ENCODE measurements around the gene ULBP1. TPM values are rescaled to one million over a fixed set of nuclear protein-coding genes. Genes with fewer than 3 reads are reported as not detected.

Gene ULBP1
- total and polyA plus RNA-seq, 12 donors = 0.07 to 0.46 (median 0.23) TPM

DNA sequence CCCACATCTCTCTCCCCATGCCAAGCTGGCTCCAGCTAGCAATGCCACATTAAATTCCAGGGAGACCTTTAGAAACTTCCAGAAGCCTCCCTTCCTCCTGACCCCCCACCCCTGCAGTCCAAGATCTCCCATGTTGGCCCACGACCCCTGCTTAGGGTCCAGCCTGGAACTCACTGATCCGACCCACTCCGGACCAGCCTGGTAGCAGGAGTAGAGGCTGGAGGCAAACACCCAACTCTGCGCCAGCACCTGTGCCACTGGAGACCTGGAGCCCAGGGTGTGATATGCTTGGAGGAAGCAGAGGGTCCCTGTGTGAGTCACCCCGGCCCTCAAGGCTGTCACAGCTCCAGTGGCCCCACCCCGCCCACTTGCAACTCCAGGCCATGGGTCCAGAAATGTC, 3.3 kb upstream of the ULBP1 start:
- ATAC-seq = no peak
- TF ChIP-seq, protein P1, sequence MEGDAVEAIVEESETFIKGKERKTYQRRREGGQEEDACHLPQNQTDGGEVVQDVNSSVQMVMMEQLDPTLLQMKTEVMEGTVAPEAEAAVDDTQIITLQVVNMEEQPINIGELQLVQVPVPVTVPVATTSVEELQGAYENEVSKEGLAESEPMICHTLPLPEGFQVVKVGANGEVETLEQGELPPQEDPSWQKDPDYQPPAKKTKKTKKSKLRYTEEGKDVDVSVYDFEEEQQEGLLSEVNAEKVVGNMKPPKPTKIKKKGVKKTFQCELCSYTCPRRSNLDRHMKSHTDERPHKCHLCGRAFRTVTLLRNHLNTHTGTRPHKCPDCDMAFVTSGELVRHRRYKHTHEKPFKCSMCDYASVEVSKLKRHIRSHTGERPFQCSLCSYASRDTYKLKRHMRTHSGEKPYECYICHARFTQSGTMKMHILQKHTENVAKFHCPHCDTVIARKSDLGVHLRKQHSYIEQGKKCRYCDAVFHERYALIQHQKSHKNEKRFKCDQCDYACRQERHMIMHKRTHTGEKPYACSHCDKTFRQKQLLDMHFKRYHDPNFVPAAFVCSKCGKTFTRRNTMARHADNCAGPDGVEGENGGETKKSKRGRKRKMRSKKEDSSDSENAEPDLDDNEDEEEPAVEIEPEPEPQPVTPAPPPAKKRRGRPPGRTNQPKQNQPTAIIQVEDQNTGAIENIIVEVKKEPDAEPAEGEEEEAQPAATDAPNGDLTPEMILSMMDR (IDR thresholded peaks at IDR 0.05) = no peak
- H3K27me3 ChIP-seq = peaks cover 16 to 96% (median 78%) of the 10 kb centered on the region in 7 donors
- WGBS, 2 donors = 78 to 82% methylated on average over 6 of the region's 6 CpGs
- H3K4me3 ChIP-seq = no peak overlapping the region
- no peaks in the 10 kb centered on the region for H3K36me3 ChIP-seq
- no peaks in the 10 kb centered on the region for H3K9me3 ChIP-seq
- no peak overlapping the region for H3K27ac ChIP-seq
- no peak for DNase-seq
- peaks cover 0 to 29% (median 24%) of the 10 kb centered on the region in 9 donors for H3K4me1 ChIP-seq
- intact Hi-C loops (cut with DNase I) = loop anchor here in 1 of 10 donors (1.0 kb wide), 1 partner anchor 22 kb away; no protein-coding TSS in a partner anchor

DNA sequence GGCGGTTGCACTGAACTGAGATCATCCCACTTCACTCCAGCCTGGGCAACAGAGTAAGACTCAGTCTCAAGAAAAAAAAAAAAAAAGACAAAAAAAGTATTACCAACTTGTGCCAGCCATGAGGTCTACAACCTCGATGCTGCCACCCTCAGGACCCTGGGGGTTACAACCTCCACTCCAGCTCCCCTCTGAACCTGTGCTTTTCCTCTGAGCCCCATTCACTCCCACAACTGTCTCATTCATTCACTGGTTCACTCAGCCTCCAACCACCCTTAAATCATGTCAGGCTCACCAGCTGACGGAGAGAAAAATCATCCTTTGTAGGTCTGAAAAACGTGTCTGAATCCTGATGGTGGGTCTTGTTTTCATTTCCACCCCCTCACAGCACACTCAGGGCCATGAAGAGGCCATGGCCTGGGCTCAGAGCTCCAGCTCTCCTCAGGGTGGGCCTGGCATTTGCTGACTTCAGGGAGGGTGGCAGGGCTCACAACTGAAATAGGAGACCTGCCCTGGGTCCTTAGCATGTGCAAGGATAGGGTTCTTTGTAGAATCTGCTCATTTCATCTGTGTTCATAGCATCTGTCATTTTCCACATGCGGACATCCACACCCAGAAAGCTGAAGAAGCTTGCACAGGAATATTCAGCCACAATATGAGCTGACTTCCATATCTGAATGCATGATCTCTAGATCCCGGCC, 1.9 kb upstream of the ULBP1 start:
- Histone ChIP-seq H3K9me3 (no peaks in the 10 kb centered on the region), H3K27ac (no peak overlapping the region), H3K27me3 (peaks cover 19 to 94% (median 77%) of the 10 kb centered on the region in 7 donors), H3K4me1 (peaks cover 0 to 31% (median 25%) of the 10 kb centered on the region in 9 donors), H3K4me3 (no peak overlapping the region), H3K36me3 (no peaks in the 10 kb centered on the region)
- intact Hi-C loops (cut with DNase I) = no loop called here
- 67 to 77% methylated on average over 6 of the region's 6 CpGs for WGBS, 2 donors
- DNase-seq = no peak
- TF ChIP-seq, protein P1 (IDR thresholded peaks at IDR 0.05) = peak in 2 of 9 donors; percentile 20 to 33
- no peak for ATAC-seq

DNA sequence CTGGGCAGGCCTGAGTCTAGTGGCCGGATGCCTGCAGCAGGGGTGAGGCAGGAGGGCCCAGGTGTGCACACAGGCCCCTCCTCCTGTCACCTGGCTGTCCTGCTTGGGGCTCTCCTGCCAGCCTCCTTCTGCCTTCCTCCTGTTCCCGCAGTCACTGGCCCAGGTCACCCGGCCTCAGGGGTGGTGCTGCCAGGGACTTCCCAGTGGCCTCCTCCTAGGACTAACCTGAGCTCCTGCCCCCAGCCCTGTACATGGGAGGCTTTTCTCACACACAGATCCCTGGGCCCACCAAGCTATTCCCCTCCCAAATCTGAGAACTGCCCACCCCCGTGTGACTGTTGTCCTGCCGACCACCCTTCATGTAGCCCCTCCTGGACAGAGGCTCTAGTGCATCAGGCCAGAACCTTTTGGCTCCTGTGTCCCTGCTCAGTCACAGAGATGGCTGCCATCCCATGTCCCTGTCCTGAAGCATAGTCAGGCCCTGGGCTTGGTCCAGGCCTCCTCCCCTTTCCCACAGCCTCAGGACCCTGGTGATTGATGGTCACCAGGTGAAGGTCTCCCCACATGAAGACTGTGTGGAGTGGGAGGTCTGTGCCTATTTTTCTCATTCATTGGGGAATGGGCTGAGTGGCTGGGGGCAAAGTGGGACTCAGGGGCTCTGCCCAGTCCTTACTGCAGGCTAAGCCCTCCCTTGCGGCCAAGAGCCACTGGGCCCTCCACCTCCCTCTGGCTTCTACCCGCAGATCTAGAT, 1.1 kb upstream of the ULBP1 start:
- peak overlapping the region in 6 of 10 donors; percentile 36 to 63 (median 54) for H3K4me3 ChIP-seq
- TF ChIP-seq, protein P1 (IDR thresholded peaks at IDR 0.05) = no peak
- no peak for DNase-seq
- no peak overlapping the region for H3K27ac ChIP-seq
- H3K4me1 ChIP-seq = peaks cover 0 to 31% (median 25%) of the 10 kb centered on the region in 9 donors
- no peaks in the 10 kb centered on the region for H3K36me3 ChIP-seq
- no peak for ATAC-seq
- H3K27me3 ChIP-seq = peaks cover 19 to 94% (median 78%) of the 10 kb centered on the region in 7 donors
- 63 to 69% methylated on average over 7 of the region's 7 CpGs for WGBS, 2 donors
- no peaks in the 10 kb centered on the region for H3K9me3 ChIP-seq
- intact Hi-C loops (cut with DNase I) = no loop called here

DNA sequence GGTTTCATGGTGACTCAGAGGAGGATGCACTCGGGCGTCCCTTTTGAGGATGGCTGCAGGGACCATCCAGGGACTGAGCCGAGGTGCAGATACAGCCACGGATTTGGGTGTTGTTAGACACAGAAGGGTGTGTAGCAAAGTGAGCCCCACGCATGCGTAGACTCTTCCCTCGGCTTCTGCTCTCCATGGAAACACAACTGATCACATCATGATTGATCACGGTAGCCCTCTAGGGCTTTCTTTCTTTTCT, 606 bp upstream of the ULBP1 start:
- DNase-seq (no peak), ATAC-seq (peak in 1 of 8 donors; percentile 7)
- intact Hi-C loops (cut with DNase I) = no loop called here
- Histone ChIP-seq H3K36me3 (no peaks in the 10 kb centered on the region), H3K9me3 (no peaks in the 10 kb centered on the region), H3K27me3 (peaks cover 19 to 94% (median 77%) of the 10 kb centered on the region in 7 donors), H3K4me3 (peak overlapping the region; percentile 22 to 63 (median 54)), H3K4me1 (peaks cover 0 to 29% (median 25%) of the 10 kb centered on the region in 9 donors), H3K27ac (peak overlapping the region in 1 of 10 donors; percentile 2)
- WGBS, 2 donors = 20 to 27% methylated on average over 8 of the region's 8 CpGs
- TF ChIP-seq, protein P1 (IDR thresholded peaks at IDR 0.05) = no peak

Data from heart right ventricle (tissue), 16 donors.